NT2/D1 (cell line): ENCODE data around the gene NFX1.

Source experiments
- SUZ12 ChIP-seq: IDR thresholded peaks from 2 replicates; pipeline ENCODE4 v1.6.1; 2011; ENCODE audit not compliant: insufficient read length, insufficient read depth; ENCODE audit errors: extremely low read depth
- YY1 ChIP-seq: IDR thresholded peaks from 2 replicates; pipeline ENCODE4 v1.6.1; 2011; ENCODE audit not compliant: insufficient read length, insufficient read depth

DNA sequence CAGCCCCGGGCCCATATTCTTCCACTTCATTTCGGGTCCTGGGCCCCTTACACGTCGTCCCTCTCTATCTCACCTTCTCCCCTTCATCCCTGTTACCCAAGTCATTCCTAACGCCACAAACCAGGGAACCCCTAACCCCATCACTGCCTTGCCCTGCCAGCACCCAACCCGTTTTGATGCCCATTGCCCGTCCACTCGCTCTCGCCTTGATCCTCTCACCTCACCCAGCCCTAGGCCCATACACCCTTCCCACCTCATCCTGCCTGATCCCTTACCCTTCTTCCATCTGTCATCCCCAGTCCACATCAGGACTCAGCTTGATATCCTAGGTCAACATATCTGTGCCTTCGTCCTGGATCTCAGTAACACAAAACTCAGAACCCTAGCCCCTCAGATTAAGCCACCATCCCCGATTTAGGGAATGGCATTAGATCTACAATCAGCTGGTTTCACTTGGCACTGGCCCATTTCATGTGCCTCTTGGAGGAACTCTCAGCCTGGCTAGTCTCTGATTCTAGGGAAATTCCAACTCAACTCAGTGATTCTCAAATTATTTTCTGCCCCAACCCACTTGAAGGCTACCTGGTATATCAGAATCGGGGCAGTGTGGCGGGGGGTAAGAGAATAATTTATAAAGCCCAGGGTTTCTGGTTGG, 25.0 kb upstream of the NFX1 start:
- TF ChIP-seq YY1 (no peak), SUZ12 (no peak)
